ENCODE results near the gene CISTR.

The CISTR gene

GRCh38 chr12:53754188-53754585 lies 2.4 kb upstream of the CISTR start:
- no peak overlapping the region for H3K4me3 ChIP-seq (ENCODE audit: low read depth, low read length)
- DNase-seq (ENCODE audit: low read depth, low spot score), result no peak
- TF ChIP-seq CTCF (IDR thresholded peaks at IDR 0.05; ENCODE audit: low read depth, low read length), result no peak
- in situ Hi-C loops (cut with HindIII; ENCODE audit: low sequenced_read_pairs), result no loop called here

- in situ Hi-C loops (cut with HindIII; ENCODE audit: low sequenced_read_pairs), result no loop called here
- no peak overlapping the region for H3K4me3 ChIP-seq (ENCODE audit: low read depth, low read length)
- TF ChIP-seq CTCF (IDR thresholded peaks at IDR 0.05; ENCODE audit: low read depth, low read length), result no peak
- no peak for DNase-seq (ENCODE audit: low read depth, low spot score)
These were observed 842 bp upstream of the CISTR start for GRCh38 chr12:53752621-53753020.

DNA sequence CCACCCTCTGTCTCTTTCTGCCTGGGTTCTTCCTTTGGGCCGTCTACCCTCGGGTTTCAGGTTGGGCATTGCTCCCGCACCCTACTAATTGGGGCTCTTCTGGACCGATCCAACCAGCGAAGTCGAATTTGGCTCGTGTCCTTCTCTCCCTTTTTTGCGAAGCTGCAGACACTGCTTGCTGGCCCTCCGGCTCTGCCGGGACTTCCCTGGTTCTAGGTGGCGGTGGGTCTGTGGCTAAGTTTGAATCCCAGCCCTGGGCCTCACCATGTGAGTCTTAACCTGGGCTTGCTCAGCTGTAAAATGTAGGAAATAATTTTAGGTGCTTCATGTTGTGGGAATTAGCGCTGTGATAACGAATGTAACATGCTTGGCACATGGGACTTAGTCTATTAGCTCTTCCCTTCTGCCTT lies 418 bp upstream of the CISTR start:
- no peak overlapping the region for H3K4me3 ChIP-seq (ENCODE audit: low read depth, low read length)
- in situ Hi-C loops (cut with HindIII; ENCODE audit: low sequenced_read_pairs), result no loop called here
- no peak for DNase-seq (ENCODE audit: low read depth, low spot score)
- no peak for TF ChIP-seq CTCF (IDR thresholded peaks at IDR 0.05; ENCODE audit: low read depth, low read length)

DNA sequence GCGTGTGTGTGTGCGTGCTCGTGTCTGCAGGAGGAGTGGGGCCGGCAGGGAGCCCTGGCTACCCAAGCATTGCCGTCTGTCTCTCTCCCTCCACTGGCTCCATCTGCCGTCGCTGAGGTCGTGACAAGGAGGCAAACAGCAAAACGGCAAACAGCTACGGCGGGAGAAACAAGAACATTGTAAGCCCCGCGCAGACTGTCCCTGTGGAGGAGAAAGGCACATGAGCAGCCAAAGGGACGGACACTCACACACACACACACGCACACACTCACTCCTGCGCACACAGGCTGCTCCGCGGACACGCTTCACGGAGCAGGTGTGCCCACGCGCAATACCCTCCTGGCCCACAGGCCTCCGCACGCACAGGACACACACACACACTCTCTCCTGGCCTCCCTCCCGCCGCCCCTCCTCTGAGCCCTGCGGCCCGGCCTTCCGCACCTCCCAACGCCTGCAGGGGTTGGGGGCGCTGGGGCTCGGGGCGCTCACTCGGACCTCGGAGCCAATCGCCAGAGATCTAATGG lies 905 bp downstream of the CISTR start:
- no peak for DNase-seq (ENCODE audit: low read depth, low spot score)
- no peak for TF ChIP-seq CTCF (IDR thresholded peaks at IDR 0.05; ENCODE audit: low read depth, low read length)
- no peak overlapping the region for H3K4me3 ChIP-seq (ENCODE audit: low read depth, low read length)
- in situ Hi-C loops (cut with HindIII; ENCODE audit: low sequenced_read_pairs), result no loop called here

- no peak overlapping the region for H3K4me3 ChIP-seq (ENCODE audit: low read depth, low read length)
- no peak for DNase-seq (ENCODE audit: low read depth, low spot score)
- no peak for TF ChIP-seq CTCF (IDR thresholded peaks at IDR 0.05; ENCODE audit: low read depth, low read length)
- in situ Hi-C loops (cut with HindIII; ENCODE audit: low sequenced_read_pairs), result no loop called here
These were observed 1.6 kb downstream of the CISTR start for GRCh38 chr12:53749986-53750811.

GRCh38 chr12:53748072-53748840 lies 3.5 kb downstream of the CISTR start:
- in situ Hi-C loops (cut with HindIII; ENCODE audit: low sequenced_read_pairs), result no loop called here
- no peak for DNase-seq (ENCODE audit: low read depth, low spot score)
- no peak overlapping the region for H3K4me3 ChIP-seq (ENCODE audit: low read depth, low read length)
- no peak for TF ChIP-seq CTCF (IDR thresholded peaks at IDR 0.05; ENCODE audit: low read depth, low read length)
